ENCODE results near the gene SST.

The SST gene

DNA sequence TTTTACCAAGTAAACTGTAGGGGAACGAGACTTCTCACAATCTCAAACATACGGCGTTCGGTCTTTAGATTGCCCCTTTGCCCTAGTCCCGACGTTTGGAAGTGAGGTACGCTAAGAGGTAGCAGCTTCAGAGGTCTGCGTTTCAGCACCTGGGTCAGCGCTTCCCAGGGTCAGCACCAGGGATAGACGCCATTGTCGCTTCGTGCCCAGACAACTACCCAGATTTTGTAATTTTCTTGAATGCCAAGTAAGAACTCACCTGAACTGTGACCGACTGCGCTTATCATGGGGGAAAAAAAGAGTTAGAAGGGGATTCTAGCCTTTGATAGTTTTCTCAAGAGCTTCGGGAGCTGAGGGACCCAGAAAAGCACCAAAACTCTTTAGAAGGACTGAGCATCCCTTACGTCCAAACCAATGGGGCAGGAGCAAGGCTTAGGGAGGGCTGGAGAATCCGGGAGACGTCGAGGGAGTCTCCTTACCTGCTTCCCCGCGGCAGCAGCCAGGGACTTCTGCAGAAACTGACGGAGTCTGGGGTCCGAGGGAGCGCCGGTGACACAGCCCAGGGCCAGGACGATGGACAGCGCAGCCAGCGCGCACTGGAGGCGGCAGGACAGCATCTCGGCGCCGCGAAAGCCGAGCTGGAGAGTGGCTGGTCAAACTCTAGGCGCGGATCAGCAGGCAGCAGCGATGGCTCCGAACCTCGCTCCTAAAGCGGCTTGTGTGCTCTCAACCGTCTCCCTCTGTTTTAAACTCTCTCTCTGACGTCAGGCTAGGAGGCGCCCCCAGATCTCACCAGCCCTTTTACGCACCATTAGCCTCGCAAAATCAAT, at the start of gene SST:
Gene SST (minus strand): TSS at position 720 of the 830 bp plus-strand sequence. CDS start 103 bp downstream, at position 617.
- DNase-seq: peak; percentile 11 to 25

DNA sequence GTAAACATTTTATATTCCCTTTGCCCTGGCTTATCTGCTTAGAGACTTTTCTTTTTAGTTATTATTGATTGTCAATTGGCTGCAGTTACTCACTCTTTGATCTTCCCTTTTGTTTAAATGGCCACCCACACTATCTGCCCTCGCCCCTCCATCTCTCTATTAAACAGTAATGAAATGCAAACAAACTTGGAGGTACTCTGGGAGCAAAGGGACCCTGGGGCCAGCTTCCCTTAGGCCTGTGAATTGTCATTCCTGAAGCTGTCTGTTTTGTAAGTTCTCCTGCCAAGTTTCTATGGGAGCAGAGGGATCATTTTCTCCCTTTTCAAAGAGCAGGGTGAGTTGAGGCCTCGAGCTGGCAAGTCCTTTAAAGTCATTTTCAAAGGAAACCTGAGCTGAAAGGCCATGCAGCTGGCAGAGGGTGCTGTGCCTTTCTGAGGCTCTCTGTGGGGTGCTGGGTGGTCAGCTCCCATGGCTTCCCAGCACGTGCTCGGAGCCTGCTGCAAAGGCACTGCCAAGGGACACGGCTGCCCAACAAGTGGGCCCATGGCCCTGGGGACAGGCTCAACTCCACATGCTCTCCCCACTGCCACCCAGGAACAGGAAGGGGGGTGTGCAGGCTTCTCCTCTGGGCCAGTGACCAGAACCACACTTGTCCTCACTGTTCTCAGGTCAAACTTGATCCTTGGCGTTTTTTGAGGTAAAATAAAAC, 49.6 kb upstream of the SST start:
- DNase-seq: no peak

DNA sequence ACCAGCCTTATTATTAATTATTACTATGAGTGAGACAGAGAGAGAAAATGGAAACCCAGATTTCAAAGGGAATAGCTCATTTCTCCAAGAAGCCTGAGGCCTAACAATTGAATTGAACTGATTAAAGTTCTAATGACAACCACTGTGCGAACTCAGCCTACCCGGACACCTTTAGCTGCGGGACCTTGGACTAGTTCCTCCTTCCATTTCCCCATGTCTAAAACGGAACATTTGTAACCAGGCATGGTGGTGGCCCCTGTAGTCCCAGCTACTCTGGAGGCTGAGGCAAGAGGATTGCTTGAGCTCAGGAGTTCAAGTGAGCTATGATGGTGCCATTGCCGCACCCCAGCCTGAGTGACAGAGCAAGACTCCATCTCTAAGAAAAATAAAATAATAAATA, 48.6 kb upstream of the SST start:
- DNase-seq: no peak

DNA sequence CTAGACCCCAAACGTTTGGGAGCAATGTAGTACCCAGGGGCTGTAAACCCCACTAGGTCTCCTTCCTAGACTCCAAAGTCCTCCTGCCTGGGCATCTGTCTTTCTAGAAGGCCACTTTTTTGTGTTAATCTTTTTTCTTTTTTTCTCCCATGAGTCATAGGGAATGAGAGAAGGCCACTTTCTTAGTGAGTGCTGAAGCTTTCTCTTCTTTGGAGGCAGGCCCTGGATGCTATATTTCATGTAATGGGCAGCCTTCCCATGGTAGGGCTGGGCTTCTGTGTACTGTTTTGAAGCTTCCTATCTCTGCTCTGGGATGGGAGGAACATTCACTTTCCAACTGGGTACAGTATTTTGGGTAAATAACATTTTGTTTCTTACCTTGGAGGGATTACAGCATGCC, 47.4 kb upstream of the SST start:
- DNase-seq: no peak

DNA sequence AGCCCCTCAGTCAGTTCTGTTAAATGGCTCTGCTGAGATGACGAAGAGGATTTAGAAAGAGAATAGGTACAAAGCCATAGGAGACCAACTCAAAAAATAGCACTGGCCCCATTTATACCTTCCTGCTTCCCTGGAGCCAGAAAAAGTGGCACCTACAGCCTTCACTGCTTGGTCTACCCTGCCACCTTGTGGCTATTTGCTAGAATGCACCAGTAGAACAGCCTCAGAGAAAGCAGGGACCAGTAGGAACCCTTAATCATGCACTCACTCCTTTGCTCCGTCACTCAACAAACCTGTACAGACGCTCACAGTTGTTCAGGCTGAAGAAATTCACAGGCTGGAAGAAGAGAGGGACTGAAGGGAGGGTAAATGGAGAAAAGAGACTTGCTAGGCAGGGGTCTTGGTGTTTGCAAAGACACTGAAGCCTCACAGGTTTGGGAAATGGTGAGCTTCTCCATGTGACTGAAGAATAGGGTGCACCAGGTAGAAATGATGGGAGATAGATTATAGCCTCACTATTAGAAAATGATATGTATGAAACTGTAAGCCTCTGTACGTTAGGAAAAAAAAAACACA, 44.3 kb upstream of the SST start:
- peak; percentile 69 to 70 for DNase-seq

DNA sequence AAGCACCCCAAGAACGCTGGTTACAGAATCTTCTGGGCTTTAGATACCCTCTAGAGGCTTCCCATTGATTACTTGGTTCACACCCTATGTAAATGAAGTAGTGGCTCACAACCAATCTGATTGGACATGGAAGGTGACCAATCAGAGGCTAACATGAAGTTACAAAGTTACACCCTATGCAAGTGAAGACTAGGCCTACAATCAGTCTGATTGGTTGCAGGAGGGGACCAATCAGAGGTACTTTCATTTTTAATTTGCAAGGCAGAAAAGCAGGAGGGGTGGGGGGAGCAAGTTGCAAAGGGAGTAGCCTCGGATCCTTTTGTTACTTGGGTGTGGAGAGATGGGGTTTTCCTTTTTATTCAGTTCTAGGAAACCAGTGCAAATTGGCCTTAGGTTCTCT, 43.3 kb upstream of the SST start:
- DNase-seq: no peak

DNA sequence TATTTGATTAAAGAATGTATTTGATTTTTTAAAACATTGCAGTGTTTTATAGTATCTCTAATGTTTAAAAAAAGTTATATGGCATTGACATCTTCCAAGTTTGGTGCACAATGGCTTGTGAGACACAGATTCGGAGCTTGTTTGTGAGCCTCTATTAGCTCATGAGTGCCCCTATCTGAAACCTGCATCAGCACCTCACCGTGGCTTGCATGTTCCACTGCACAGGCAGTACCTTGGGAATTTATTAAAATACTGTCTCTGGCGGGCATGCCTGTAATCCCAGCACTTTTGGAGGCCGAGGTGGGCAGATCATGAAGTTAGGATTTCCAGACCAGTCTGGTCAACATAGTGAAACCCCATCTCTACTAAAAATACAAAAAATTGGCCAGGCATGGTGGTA, 39.0 kb upstream of the SST start:
- no peak for DNase-seq

DNA sequence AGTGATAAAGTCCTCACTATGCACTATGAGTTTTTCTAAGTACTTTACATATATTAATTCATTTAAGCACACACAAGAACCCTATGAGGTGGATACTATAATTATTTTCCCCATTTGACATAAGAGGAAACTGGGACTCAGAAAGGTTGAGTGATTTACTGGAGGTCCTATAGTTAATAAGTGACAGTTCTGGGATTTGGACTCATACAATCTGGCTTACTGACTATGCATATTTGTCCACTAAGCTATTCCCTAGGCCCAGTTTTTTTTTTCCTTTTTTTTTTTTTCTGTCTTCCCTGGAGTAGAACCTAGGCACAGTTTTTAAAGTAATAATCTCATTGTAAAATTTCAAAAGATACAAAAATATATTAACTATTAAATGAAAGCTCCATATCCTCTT, 38.5 kb upstream of the SST start:
- DNase-seq: no peak

DNA sequence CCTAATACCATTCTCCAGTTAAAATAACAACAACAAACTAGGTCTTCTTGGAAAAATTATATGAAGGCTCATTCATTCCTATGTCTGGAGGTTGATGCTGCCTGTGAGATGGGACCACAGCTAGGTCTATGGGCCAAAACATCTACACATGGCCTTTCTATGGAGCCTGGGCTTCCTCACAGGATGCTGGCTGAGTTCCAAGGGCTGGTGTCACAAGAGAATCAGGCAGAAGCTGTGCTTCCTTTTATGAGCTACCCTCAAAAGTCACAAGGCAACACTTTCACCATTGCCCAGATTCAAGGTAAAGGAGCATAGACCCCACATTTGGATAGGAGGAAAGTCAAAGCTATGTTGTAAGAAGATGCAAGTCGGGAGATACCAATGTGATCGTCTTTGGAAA, 36.8 kb upstream of the SST start:
- DNase-seq: no peak

DNA sequence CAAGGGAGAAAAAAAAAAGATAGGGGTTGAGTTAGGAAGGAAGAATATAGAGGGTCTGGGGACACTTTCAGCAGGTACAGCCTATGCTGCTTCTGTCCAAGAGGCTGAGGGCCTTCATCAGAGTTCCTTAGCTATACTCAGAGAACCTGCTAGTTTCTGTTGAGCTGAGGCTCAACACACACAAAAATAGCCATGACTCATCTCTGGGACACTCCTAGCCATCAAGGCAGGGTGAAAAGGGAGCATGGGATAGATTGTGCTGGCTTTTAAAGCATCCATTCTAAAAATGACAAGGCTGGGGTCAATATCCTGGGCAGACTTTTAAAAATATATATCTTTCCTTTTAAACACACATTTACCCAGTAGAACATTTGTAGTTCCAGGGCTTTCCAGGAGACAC, 35.0 kb upstream of the SST start:
- no peak for DNase-seq

DNA sequence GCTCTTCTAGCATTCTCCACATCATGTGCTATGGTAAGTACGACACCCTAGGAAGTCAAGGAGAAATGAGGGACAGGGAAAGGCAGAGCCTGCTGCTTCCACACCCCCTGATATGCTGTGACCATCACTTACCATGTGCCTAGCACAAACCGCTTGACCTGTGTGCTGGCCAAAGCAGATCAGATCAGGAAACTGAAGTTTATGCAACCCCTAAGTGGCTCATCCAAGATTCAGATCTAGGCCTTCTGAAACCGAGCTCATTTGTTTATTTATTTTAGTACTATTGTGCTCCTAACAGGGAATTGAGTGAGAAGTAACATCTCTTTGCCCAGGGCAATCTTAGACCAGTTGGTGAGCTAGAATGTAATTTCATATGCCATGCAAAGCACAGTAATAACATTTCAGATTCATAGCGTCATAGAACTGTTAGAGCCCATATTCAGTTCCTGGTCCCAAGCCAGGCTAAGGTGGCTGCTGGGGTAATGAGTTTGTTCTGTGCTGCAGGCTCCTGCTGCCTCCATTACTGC, 32.4 kb upstream of the SST start, which contains the start of gene RTP2:
Gene RTP2 (minus strand): TSS at position 51 of the 527 bp plus-strand sequence. CDS start 429 bp downstream, outside the sequence.
- no peak for DNase-seq

DNA sequence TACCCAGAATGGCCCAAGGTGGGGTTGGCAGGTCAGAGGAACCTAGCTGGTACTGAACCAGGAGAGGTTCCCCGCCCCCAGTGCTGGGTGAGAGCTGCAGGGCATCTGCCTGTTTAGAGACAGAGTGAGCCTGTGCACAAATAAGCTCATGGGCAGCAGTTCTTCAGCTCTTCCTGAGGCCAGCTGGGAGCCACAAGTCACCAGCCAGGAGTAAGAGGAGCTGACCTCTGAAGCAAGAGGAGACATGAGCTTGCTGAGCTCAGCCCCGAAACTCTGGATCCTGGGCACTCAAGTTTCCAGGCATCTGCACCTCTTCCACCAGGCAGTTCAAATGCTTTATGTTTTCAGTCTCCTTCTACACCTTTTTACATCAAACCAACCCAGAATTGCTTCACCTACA, 30.1 kb upstream of the SST start:
- no peak for DNase-seq

DNA sequence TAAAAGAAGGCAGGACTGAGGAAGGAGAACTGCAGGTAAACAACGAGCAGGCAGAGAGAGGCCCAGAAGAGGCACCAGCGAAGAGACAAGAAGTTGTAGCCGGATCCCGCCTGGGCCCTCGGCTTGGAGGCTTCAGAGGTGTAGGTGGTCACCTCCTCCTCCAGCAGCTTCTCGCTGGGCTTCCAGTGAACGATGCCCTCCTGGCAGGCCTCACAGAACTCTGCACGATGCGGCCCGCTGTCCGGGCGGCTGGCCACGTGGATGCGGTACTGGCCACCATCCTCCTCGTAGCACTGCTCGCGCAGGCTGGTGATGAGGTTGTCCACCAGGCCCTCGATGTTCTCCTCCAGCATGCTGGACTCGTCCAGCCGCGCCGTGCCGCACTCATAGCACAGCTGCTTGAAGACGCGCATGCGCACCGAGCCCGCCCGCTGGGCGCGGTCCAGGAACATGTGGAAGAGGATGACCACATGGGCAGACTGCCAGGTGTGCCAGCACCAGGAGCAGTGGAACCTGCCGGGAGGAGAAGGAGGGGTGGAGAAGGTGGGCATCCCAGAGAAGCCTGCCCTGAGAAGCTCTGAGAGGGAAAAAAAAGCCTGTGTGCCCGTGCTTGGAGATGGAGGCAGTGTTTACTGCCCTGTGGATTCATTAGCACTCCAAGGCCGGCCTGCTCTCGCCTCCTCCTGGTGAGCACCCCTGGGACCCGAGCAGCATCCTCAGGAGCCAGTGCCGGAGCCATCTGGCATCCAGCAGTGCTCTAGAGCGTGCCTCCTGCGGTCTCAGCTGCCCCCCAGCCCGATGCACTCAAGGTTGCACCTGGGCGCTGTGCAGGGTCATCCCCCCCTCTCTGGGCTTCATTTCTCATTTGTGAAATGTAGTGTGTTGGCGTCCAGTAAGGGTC, 28.6 kb upstream of the SST start:
- DNase-seq: no peak

DNA sequence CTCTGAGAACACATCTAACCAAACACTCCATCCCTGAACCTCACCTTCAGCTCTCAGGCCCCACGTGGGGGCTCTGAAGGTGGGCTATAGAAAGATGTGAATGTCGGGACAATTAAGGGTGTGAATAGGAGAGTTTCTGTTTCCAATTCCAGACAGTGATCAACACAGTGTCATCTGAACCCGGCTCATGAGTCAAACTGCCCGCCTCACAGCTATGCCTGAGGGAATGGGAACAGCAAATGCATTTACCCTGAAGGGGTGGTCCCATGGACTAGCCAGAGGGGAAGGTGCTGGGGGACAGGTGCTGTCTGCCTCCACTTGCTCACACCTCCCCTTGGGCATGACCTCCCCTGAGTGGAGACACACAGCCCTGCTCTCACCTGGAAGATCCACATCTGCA, 25.8 kb upstream of the SST start:
- DNase-seq: no peak

DNA sequence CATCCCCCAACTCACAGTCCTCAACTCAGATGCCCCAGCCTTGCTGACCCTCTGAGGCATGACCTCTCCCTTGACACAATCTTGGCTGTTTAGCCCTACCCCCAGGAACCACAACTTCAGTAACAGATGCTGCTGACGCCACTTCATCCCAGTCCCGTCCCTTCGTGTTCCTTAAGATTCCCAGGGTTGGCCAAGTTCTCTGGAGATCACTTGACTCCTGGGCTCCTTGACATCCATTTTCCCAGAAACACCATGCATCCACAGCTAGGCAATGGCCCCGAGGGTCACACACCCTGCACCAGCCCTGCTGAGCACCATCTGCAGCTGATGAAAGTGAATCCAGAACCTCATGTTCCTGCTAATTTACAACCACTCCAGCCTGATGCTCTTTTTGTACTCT, 25.3 kb upstream of the SST start:
- DNase-seq: no peak

DNA sequence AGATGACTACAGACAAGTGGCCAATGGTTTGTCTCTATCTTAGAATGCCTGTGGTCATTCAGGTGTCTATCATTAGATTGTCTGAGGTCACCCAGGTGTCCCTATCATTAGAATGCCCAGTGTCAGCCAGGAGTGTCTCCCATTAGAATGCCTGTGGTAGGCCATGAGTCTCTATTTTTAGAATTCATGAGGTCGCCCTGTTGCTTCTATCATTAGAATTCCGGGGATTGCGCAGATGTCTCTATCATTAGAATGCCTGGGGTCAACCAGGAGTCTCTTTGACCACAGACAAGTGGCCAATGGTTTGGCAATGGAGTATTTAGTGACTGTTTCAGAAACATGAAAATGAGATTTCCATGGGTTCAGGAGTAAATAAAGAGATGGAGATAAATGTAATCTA, 24.6 kb upstream of the SST start:
- DNase-seq: no peak

DNA sequence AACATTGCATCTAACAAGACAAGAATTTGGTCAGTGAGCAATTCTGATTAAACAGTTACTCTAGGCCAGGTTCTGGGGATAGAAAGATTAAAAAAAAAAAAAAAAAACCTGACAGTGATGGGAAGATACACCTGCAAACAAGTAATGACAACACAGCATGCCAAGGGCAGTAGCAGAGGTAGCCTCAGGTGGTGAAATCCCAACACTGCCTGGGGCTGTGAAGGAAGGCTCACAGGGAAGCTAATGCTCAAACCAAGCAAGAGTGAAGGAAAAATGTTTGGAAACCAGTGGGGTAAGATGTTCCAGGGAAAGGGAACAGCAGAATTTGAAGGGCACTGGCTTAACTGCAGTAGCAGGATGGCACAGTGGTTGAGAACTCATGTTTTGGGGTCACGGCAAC, 23.2 kb upstream of the SST start:
- no peak for DNase-seq

DNA sequence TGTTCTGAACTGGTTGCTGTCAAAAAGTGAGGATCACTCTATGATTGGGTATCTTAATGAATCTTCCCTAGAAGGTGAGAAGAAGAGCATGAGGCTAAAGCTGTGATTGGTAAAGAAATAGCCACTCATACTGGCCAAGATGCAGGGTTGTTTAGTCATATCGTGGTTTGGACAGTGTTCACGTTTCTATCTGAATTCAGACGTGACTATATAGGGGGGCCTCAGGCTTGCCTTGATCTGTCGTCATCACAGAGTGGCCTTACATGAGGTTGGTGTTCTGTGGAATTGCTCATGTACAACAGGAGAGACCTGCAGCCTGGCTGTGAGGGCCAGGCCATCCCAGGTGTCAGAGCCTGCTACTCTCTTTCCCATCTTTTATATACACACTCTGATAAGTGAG, 19.8 kb upstream of the SST start:
- DNase-seq: no peak

DNA sequence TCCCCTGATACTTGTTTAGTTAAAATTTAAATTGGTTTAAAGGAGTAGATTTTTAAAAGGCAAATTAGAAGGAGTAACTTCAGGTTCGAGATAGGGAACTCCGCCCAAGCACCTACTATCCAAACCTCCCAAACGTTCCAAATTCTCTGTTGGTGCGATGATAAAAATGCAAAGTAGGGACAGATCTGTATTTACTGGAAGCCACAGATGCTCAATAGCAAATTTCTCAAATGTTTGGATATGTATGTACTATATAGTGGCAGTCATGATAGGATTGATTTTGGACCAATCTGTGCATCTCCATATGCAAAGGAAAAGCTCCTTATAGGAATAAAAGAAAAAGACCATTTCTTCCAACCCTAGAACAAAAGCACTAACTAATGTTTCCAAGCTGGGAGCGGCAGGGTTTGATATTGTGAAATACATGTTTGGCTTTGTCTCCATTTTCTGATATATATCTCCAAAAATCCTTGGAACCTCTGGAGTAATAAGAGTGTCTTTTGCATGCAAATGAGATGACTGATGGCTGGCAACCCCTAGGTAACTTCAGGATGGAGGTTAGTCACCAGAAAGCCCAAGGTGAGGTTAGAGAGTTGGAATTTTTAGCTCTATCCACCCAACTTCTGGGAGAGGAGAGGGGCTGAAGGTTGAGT, 16.6 kb upstream of the SST start:
- DNase-seq: no peak

DNA sequence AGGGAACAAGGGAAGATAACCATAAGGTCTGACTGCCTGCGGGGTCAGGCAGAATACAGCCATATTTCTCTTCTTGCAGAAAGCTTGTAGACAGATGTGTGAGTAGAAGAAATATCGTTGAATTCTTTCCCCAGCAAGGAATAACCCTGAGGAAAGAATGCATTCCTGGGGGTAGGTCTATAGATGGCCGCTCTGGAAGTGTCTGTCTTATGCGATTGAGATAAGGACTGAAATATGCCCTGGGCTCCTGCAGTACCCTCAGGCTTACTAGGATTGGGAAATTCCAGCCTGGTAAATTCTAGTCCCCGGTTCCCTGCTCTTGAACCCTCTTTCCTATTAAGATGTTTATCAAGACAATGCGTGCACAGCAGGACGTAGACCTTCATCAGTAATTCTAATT, 15.8 kb upstream of the SST start:
- DNase-seq: no peak

DNA sequence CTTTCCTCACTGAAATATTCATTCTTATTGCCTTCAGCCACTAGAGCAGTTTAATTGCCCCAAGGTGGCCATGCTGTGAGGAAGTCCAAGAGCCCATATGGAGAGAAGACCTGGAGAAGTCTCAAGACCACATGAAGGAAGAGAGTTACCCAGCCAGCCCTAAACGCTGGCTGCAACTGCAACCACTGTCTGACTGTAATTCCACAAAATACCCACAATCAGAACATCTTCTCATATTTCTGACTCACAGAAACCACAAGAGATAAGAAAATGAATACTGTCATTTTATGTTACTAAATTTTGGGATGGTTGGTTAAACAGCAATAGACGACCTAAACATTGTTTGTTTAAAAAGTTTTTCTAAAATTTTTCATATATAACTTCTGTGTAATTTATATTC, 14.7 kb upstream of the SST start:
- no peak for DNase-seq

DNA sequence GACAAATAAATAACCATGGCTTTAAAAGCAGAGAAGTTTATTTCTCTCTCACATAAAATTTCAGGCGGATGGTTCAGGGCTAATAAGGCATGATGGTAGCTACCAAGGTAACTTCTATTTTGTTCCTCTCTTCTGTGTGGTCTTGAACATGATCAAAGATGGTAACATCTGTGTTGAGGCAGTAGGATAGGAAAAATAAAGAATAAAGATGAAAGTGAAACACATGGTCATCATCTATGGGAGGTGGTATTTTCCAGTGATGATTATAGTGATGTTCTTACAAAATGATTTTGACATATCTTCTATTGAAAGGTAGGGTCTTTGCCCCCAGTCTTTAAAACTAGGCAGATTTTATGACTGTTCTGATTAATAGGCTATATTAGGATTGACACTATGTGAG, 14.2 kb upstream of the SST start:
- DNase-seq: no peak
